CD4-positive, alpha-beta T cell treated with Interleukin-6 for 4 hours (primary cell): ENCODE measurements around the gene CBR3.
"Not testable (repeated sequence)": the region's sequence is repeated elsewhere in the genome, so short reads cannot be mapped to it uniquely, and the experiment has no call there.

Source experiments
- DNase-seq: peaks from one replicate; pipeline ENCODE4 v3.0.0-alpha.2; 2020; ENCODE audit warnings: mixed read lengths

The CBR3 gene

DNA sequence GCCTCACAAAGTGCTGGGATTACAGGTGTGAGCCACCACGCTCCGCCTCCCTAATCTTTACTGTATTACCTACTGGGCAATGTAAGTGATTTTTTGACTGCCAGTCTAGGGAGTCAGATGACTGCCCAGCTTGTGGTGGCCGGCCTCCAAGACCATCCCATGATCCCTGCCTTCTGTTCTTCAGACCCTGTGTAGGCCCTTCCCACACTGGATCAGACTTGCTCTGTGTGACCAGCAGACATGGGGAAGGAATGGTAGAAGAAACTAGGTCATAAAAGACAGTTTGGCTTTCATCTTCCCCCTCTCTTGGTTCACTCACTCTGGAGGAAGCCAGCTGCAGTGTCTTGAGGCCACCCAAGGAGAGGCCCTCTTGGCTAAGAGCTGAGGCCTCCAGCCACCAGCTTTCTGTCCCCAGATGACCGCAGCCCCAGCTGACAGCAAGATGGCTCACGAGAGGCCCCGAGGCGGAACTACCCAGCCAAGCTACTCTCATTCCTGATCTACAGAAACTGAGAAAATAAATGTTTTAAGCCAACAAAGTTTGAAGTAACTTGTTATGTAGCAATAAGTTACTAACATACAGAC, 14.5 kb upstream of the CBR3 start:
- no peak for DNase-seq

DNA sequence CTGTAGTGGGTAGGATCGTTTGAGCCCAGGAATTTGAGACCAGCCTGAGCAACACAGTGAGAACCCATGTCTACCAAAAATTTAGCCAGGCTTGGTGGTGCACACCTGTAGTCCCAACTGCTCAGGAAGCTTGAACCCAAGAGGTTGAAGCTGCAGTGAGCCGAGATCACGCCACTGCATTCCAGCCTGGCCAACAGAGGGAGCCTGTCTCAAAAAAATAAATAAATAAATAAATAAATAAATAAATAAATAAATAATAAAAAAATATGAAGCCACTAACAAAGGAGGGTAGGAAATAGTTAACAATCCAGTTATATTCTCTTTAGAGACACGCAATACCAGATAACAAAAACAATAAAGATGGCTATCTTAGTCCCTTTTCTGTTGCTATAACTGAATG, 11.9 kb upstream of the CBR3 start:
- DNase-seq = no peak

DNA sequence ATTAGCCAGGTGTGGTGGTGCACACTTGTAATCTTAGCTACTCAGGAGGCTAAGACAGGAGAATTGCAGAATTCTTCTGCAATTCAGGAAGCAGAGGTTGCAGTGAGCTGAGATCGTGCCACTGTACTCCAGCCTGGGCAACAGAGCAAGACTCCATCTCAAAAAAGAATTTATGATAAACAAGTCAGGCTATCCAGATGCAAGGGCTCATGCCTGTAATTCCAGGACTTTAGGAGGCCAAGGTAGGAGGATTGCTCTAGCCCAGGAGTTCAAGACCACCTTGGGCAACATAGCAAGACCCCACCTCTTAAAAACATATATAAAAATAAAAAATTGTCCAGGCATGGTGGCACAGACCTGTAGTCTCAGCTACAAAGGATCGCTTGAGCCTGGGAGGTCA, 10.5 kb upstream of the CBR3 start:
- no peak for DNase-seq

DNA sequence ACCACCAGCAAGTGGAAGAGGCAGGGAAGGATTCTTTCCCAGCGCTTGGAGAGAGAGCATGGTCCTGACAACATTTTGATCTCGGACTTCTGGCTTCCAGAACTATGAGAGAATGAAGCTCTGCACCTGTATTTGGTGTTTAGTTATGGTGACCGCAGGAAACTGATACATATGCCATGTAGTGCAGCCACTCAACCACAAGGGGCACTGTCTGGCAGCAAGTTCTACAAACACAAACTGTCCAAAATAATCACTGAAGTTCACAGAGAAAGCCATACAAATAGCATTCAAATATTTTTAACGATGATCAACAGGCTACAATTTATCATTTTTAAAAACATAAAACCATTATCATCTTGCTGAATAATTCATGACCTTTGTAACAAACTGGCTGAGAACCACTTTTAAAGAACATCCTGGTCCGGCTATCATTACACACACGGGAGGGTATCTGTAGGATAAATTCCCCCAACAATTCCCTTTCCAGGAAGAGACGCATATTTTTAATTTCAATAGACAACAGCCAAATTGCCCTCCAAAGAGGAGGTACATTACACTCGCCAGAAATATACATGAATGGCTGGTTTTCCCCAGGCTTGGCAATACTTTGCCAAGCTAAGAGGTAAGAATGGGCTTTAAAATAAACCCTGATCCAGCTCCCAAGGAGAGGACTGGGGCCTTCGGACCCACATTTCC, 9.2 kb upstream of the CBR3 start:
- DNase-seq = peak; percentile 71

DNA sequence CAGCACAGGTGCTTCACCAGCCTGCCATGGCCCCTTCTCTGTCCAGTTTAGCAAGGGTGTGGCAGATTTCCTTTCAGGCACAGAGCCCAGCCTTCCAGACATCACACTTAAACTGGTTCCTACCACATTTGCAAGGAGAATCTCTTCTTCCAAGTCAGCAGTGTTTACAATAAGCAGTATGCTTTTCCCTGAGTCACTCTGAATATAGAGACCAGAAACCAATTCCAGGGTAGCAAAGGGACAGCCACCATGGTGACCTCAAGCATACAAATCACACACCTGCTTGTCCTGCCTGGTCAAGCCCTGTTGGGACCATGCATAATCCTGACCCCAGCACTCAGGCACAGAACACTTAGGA, 8.7 kb upstream of the CBR3 start:
- DNase-seq = no peak

DNA sequence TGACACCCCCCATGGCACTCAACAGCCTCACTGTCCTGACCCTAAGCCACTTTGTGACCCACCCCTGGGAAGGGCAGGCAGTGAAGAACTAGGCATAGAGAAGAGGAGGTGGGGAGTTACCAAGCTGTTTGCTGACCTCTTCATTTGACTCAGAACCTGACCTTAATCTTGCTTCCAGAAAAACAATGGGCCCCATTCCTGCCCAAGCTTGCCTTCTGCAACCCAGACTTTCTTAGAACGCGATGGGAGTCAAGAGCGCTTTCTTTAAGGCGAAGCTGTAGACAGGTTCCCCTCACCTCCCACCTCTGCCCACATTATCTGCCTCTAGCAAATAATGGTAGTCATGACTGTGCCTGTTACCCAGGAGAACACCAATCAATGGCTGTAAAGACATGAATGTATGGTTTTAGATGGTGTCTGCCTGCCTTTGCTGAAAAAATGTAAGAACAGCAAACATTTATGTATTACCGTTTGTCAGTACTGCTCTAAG, 8.2 kb upstream of the CBR3 start:
- DNase-seq = no peak

DNA sequence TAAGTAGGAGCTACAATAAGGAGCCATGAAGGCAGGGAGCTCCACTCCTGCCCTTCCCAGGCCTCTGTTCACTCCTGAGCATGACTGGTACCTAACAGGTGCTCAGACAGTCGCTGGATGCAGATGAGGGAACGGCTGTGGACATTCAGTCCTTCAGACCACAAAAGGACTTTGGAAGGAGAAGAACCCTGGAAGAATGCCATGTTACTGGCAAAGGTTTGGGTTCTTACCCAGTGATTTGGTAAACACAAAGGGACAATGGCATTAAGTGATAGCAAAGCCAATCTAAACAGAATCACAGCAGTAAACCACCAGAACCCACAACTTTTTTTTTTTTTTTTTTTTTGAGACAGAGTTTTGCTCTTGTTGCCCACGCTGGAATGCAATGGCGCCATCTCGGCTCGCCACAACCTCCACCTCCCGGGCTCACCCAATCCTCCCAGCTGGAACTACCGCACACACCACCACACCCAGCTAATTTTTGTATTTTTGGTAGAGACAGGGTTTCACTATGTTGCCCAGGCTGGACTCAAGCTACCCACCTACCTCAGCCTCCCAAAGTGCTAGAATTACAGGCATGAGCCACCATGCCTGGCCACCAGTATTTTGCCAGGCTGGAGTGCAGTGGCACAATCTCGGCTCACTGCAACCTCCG, 7.5 kb upstream of the CBR3 start:
- no peak for DNase-seq

DNA sequence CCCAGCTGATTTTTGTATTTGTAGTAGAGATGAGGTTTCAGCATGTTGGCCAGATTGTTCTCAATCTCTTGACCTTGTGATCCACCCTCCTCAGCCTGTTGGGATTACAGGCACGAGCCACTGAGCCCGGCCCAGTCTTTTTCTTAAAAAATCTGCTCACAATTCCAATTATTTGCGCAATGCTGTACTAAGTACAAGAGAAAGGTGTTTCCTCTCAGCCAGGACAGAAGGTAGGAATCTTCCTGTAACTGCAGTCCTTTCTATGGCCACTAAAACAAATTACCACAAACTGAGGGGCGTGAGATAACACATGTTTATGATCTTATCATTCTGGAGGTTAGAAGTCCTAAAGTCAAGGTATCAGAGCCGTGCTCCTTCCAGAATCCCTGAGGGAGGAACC, 6.9 kb upstream of the CBR3 start:
- DNase-seq = no peak

DNA sequence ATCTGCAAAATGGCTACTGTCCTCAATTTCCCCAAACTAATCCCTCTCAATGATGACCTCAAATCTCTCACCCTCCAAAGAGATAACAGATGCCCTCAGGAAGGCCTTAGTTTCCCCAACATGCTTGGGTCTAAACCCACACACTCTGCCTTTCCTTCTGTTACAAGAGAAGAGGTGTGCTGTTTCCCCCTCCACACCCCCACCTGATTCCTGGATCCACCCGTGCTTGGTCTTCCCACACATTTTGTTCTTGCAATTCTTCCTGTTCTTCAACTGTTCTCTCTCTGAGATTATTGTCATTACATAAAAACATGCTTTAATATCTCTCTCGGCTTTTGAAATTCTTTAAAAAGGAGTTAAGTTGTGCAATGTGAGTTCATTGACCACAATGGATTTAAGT, 5.7 kb upstream of the CBR3 start:
- DNase-seq = no peak

DNA sequence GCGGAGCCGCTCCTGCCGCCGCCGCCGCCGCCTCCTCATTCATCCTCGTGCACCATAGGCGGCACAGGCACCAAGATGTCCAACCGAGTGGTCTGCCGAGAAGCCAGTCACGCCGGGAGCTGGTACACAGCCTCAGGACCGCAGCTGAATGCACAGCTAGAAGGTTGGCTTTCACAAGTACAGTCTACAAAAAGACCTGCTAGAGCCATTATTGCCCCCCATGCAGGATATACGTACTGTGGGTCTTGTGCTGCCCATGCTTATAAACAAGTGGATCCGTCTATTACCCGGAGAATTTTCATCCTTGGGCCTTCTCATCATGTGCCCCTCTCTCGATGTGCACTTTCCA, 4.5 kb upstream of the CBR3 start:
- DNase-seq = not testable (repeated sequence)

DNA sequence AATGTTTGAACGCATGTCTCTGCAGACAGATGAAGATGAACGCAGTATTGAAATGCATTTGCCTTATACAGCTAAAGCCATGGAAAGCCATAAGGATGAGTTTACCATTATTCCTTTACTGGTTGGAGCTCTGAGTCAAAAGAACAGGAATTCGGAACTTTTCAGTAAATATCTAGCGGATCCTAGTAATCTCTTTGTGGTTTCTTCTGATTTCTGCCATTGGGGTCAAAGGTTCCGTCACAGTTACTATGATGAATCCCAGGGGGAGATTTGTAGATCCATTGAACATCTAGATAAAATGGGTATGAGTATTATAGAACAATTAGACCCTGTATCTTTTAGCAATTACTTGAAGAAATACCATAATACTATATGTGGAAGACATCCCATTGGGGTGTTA, 4.0 kb upstream of the CBR3 start:
- DNase-seq = not testable (repeated sequence)

DNA sequence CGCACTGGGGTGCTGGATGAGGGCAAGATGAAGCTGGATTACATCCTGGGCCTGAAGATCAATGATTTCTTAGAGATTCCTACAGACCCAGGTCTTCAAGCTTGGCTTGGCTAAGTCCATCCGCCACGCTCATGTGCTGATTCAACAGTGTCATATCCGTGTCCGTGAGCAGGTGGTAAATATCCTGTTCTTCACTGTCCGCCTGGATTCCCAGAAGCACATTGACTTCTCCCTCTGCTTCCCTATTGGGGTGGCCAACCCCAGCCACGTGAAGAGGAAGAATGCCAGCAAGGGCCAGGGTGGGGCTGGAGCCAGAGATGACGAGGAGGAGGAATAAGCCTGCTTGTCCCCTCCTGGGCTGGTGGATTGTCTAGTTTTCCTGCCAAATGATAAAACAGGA, 2.2 kb upstream of the CBR3 start:
- no peak for DNase-seq

DNA sequence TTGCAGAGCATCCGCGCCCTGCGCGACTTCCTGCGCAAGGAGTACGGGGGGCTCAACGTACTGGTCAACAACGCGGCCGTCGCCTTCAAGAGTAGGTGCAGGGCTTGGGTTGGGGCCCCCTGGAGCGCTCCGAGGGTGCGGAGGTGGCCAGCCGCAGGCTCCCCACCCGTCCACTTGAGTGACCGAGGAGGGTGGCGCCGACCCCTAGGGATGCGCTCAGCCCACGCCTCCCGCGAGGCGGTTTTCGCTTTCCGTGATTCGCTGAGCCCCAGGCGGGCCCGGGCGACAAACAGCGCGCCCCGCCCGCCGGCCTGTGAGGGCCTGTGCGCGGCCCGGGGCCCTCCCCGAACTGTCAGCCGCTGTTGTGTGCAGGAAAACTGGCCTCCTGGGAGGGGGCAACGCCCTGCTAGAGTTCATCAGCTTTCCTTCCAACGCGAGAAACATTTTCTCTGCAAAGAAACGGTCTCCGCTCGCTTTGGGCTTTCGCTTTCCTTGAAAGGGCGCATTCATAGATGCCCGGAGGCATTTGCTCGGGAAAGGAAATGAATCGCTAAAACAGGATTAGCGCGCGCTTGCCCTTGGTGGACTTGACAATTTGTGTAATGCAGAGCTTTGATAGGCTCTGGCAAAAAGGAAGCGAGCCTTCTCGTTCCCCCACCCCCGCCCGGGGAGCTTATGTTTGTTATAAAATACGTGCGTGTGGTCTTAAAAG, 668 bp downstream of the CBR3 start:
- DNase-seq = peak; percentile 68

DNA sequence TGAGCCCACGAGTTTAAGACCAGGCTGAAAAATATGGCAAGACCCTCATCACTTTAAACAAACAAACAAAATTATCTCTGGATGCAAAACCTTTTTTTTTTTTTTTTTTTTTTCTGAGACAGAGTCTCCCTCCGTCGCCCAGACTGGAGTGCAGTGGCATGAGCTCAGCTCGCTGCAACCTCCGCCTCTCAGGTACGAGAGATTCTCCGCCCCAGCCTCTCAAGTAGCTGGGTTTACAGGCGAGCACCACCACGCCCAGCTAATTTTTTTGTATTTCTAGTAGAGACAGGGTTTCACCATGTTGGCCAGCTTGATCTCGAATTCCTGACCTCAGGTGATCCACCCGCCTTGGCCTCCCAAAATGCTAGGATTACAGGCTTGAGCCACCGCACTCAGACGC, 4.9 kb downstream of the CBR3 start:
- DNase-seq = not testable (repeated sequence)

DNA sequence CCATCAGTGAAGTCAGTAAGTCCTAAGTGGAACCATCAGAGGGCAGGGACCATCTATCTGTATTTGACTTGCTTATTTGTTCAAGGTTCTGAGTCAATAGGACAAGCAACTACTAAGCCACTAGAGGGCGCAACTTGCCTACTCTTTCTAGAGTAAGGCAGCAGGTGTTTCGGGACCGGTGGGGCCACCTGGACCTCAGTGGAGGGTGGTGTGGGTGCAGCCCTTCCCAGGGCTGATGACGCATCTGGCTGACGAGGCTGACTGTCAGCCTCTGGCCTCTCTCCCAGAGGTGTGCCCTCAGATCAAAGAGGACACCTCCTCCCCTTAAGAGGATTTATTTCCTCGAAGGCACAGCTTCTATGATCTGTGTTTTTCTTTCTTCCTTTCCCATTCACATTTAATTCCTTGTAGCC, 6.6 kb downstream of the CBR3 start:
- peak; percentile 94 for DNase-seq

DNA sequence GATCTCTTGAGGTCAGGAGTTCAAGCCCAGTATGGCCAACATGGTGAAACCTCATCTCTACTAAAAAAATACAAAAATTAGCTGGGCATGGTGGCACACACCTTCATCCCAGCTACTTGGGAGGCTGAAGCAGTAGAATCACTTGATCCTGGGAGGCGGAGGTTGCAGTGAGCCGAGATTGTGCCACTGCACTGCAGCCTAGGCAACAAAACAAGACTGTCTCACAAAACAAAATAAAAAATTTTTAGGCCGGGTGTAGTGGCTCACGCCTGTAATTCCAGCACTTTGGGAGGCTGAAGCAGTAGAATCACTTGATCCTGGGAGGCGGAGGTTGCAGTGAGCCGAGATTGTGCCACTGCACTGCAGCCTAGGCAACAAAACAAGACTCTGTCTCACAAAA, 9.4 kb downstream of the CBR3 start:
- DNase-seq = not testable (repeated sequence)

DNA sequence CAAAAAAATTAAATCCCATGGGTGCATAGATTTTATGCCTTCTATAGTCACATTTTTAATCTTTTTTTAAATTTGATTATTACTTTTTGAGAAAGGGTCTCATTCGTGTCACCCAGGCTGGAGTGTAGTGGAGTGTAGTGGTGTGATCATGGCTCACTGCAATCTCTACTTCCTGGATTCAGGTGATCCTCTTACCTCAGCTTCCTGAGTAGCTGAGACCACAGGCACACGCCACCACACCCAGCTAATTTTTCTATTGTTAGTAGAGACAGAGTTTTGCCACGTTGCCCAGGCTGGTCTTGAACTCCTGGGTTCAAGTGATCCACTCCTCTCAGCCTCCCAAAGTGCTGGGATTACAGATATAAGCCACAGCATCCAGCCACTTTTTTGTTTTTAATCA, 10.4 kb downstream of the CBR3 start:
- DNase-seq = peak; percentile 54

DNA sequence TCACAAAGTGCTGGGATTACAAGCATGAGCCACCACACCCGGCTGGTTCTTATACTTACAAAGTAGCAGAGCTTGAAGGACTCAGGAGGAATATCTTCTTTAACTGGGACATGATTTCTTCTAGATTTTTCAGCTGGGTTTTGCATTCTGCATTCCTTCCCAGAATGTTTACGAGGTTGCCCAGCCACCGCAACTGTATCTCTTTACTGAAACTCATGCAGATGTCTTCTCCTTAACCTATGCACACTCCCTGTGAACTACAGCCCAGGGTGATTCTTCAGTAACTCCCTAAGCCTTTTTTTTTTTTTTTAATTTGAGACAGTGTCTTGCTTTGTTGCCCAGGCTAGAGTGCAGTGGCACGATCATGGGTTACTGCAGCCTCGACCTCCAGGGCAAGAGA, 13.0 kb downstream of the CBR3 start:
- DNase-seq = no peak

DNA sequence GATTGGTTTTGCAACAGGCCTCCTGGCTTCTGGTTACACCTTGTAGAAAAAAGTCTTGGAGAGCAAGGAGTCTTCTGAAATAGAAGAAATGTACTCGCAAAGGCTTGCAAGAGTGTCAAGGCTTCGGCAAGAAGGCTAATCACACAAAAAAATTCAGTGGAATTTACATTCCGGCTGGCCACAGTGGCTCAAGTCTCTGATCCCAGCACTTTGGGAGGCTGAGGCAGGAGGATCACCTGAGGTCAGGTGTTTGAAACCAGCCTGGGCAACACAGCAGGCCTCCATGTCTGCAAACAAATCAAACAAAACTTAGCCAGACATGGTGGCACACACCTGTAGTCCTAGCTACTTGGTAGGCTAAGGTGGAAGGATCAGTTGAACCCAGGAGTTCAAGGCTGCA, 14.0 kb downstream of the CBR3 start:
- no peak for DNase-seq

DNA sequence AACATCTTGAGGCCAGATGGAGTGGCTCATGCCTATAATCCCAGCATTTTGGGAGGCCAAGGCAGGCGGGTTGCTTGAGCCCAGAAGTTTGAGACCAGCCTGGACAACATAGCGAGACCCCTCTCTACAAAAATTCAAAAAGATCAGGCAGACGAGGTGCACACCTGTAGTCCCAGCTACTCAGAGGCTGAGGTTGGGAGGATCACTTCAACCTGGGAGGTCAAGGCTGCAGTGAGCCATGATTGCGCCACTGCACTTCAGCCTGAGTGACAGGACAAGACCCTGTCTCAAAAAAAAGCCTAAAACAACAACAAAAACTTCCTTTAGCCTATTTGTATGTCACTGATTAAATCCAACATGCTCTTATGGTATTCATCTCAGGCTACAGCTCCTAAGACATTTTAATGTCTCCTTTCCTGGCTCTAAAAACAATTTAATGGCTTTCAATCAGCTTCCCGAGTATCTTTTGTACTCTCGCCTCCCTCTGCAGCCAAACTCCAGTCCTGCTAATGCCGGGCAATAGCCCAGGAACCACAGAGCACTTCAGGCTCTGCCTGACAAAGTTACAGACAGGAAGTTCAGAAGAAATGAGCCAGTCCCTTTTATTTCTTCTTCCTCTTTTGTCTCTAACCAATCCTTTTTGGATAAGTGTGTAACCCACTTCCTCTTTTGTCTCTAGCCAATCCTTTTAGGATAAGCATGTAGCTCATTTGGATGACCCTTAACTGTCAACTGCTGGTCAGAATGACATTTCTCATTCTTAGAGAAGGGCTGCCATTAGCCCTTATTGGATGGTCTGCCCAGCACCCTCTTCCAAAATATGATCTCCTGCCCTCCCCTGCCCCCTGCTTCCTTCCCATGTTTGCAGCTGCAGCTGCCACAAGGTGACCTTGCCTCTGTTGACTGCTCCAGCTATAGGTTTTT, 15.2 kb downstream of the CBR3 start:
- peak; percentile 16 for DNase-seq

DNA sequence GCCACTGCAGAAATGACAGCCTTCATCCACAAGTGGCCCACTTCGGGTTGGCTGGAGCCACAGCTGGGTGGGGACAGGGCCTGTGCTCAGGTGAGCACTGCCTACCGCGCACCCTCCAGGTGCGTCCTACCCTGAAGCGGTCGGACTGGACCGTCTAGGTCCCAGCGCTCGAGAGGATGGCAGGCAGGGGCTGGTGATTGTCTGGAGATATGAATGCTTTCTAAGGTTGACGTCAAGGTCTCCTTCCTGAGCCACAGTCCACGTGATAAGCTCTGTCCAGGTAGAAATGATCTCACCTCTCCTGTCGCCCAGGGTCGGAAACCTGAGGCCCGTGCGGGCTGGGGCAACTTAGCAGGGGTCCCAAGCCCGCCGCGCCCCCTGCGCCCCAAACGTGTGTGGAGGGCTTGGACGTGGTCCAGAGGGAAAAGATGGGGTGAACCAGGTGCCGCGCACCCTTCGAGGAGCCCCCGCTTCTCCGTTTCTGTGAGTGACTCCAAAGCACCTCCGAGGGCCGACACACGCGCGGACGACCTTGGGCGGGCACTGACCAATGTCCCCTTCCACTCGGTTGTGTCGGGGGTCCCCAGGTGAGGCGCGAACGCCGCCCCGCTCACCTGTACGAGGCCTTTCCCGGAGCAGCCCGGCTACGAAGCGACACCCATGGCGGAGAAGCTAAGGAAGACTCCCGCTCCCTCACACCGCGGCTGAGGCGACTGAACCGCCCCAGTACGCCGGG, 20.9 kb downstream of the CBR3 start:
- DNase-seq = peak; percentile 15

DNA sequence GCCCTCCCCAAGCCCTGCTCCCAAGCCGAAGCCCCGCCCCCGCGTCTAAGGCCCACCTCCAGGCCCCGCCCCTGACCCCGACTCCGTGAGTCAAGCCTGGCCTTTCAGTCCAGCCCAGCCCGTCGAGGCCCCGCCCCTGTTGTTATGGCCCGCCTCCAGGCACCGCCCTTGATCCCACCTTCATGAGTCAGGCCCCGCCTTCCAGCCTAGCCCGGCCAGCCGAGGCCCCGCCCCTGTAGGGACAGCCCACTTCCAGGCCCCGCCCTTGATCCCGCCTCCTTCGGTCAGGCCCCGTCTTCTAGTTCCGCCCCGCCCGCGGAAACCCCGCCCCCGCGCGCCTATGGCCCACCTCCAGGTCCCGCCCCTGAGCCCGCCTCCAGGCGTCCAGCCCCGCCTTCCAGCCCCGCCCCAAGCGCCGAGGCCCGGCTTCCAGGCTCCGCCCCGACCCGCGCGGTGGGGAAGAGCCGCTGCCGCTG, 21.5 kb downstream of the CBR3 start:
- DNase-seq = peak; percentile 100
